Activated CD4-positive, CD25-positive, alpha-beta regulatory T cell treated with anti-CD3 and anti-CD28 coated beads, Interleukin-2, amount 50 U/mL, for 24 hours (primary cell): ENCODE measurements around the gene HELB.

Source experiments
- ATAC-seq, 2 donors: fragments of 150-1000 bp; cut with Tn5 transposase; one replicate each; pipeline ENCODE4 v1.10.0; 2021; ENCODE audit warnings: mild to moderate bottlenecking in 1 of 2, moderate library complexity in 1 of 2

The HELB gene

DNA sequence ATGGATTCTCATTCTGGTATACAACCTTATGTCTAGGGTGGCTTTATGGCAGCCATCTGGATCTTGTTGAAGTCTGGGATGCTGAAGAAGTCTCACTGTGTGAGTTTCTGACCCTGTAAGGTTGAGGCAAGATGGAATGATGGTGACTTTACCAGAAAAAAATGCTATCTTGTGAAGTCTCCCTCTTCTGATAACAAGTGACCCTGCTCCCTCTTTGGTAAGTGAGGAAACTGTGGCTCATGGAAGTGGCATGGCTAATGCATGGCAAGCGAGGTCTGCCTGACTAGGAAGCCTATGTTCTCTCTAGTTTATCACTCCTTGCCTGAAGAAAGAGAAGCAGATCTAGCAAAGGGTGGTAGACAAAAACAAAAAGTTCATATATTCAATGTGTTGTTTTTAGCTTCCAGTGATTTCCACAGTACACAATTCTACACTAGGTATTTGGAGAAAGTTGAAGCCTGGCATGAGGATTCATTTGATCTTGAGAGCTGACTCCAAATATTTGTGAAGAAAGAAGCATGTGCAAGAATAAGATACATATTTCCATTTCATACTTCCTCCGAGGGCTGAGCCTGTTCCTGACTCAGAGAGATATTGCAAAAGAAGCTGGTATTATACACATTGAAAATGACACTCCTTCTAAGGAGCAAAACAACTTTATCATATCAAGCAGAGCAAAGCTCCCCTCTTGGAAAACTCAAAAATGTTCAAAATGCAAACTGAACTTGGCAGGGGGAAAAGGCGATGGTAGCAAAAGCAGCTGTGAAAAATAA lies 63.6 kb downstream of the HELB start:
- no peak for ATAC-seq

DNA sequence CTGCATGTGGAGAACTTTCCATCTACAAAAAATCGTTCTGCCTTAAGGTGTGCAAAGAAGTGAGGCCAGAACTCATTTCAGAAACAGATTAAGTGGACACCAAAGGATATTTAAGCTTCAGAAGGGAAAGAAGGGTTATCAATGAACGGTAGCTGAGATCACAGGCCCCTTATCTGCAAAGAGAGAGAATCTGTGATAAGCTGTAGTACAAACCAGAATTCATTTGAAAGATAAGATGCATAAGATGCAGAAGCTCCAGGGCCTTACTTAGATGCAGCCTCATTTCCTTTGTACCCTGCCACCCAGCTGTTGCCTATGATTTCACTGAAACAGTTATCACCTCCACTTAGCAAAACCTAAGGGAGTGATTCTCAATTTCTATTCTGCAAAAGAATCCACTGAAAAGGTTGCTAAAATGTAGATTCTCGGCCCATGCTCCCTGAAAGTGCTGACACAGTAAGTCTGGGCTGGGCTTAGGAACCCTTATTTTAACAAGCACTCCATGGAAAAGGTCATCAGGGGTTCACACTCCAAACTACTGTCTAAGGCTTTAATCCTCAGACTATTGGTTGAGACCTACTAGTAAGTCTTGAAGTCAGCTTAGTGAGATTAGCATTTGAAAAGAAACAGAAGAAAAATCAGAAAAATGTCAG lies 64.8 kb downstream of the HELB start:
- ATAC-seq, result no peak

DNA sequence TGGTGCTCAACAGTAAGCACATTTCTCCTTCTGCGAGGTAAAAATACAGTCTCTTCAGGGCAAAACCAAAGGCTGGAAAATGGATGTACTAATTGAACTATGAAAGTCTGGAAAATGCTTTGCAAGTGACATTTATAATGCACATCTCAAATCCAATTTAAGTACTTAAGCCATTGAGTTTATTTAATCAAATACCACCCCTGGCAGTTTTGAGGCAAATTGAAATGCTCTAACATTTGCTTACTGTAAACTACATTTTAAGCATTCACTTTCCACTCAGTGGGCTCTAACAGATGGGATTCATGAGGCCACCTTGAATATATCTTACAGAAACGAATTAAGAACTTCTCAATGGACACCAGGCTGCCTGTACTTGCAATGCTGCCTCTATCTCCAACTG lies 69.7 kb downstream of the HELB start:
- no peak for ATAC-seq

DNA sequence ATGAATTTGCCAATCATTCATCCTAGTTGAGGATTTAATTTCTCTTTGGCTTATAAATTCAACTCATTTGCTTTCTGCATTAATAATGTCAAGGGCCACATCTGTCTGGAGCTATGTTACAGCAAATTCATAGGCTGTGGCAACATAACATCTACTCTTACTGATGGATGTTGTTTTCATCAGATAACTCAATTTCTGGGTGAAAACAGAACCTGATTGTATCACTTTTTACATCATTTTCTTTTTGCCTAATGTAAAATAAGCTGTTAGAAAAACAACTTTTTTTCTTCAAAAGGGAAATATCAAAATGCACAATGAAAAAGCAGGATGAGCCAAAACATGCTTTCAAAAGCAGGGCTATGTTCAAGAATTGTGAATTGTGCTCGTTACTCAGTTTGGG lies 73.3 kb downstream of the HELB start:
- no peak for ATAC-seq

DNA sequence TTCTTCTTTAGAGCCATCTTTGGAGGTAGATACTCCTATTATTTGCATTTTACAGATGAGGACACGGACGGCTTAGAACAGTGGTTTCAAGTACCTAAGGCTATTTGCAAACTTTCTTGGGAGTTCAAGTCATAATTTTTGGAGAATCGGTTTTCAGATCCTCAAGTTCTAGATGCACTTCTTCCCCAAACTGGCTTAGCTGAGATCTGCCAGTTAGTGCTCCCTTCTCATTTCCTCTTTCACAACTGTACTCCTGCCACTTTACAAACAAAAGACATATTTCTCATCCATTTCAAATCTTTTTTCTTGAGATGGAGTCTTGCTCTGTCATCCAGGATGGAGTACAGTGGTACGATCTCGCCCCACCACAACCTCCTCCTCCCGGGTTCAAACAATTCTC lies 77.3 kb downstream of the HELB start:
- no peak for ATAC-seq

DNA sequence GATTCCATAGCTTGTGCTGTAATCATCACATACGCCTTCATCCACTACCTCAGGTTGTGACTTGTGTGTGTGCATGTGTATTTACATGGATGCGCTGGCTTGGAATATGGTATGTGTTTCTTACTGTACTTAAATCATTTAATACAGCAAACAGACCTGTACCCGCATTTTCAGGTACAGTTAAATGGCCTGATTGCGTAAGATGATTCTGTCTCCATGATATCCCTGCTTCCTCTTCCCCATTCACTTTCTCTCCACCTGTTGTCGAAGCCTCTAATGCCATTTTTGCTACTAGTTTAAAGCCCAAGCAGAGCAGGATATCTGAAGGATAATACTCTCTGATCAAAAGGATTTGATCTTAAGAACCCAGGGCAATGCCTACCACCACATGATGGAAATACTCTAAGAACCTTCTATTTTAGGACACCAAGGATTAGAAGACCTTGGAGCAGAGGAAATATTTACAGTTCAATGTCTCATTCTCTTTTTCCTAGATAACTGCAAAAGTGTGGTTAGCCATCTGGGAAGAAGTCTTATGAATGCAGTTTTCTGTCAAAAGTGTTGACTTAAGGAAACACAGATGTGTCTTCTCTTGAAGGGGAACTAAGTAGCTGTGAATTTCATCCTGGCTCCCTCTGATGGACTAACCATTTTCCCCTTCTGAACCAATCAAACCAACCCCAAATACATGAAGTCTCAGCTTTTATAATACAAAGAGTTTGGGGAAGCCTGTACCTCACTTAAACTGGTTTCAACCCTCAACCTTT lies 78.7 kb downstream of the HELB start:
- no peak for ATAC-seq

DNA sequence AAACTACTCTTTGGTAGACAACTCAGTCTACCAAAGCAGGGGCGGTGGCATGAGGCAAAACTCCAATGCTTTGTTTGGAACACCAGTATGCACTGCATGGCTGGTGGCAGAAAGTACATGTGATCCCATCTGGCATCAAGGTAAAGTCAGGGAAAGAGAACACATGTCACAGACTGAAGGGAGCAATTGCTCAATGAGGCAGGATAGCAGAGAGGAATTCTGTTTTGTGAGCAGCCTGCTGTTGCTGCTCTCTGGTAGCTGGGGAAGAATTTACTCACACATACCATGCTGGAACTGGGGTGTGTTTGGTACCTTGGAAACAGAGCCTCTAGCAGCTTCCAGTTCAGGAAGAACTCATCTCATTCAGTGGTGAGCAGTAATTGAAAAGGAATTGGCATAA lies 84.8 kb downstream of the HELB start:
- no peak for ATAC-seq
